Measurements from ENCODE around the gene R3HDM4. TPM values are rescaled to one million over a fixed set of nuclear protein-coding genes. Genes with fewer than 3 reads are reported as not detected.

Gene R3HDM4
- total and polyA plus RNA-seq, 9 of the 15 experiments (the other 6 are each of a cell fraction or from before 2014, with no cell fraction given) = 3.2 to 154 (median 59.0) TPM

DNA sequence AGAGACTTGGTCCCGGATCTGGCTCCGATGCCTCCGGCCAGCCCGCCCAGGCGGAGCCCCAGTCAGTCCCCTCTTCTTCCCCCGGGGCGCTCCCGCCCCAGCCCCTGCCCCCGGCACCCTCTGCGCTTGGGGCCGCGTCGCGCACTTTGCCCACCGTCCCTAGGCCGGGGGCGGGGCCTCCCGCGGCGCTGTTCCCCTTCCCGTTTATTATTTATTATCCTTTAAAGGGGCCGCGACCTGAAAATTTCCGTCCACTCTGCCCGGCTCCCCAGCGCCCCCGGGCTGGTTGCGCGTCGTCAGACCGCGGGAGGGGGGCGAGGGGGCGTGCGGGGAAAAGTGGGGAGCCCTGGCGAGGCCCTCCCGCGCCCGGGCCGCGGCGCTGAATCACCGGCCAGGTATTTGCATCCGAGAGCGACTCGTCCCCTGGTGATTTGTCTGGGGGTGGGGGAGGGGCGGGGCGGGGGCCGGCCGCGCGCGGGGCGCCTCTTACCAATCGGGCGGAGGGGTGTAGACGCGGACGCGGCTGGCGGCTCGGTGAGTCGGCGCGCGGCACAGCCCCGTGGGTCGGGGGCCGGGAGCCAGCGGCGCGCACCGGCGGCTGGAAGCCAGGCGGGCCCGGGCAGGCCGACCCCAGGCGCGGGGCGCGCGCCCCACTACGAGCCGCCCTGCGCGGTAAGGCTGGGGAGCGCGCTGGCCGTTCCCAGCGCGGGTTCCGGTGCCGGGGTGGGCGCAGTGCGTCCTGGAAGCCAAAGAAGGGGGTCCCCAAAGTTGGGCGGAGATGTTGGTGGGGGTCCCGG, 12.7 kb upstream of the R3HDM4 start, which contains the start of gene ARID3A (continued):
- TF ChIP-seq TCF7L2 (IDR thresholded peaks at IDR 0.05; ENCODE audit: low read depth, low read length) (no peak), SP1 (CRISPR knock-in tag; IDR thresholded peaks at IDR 0.05) (no peak; the same call in 1 of the 2 replicates), BMI1 (IDR thresholded peaks at IDR 0.05; ENCODE audit: low read length) (no peak), KDM4B (IDR thresholded peaks at IDR 0.05; ENCODE audit: borderline replicate concordance in 2 of 2, low read depth in 1 of 2) (0 out of 4 replicates have a peak, but pooled peaks of 1 of the 2 experiments have one; percentile 5), ZNF239 (CRISPR knock-in tag; IDR thresholded peaks at IDR 0.05) (no peak), ZSCAN29 (IDR thresholded peaks at IDR 0.05) (peak; percentile 58; the same call in 1 of the 2 replicates), NBN (IDR thresholded peaks at IDR 0.05; ENCODE audit: low read depth) (peak; percentile 87), ZNF436 (CRISPR knock-in tag; IDR thresholded peaks at IDR 0.05) (no peak), ZNF583 (CRISPR knock-in tag; IDR thresholded peaks at IDR 0.05) (no peak), ARNT (IDR thresholded peaks at IDR 0.05) (no peak), BRF1 (IDR thresholded peaks at IDR 0.05; ENCODE audit: borderline replicate concordance, extremely low read depth, insufficient read length) (no peak), ZNF717 (CRISPR knock-in tag; IDR thresholded peaks at IDR 0.05) (no peak), HNRNPL (IDR thresholded peaks at IDR 0.05; ENCODE audit: low read depth, low read length) (no peak), PTBP1 (IDR thresholded peaks at IDR 0.05; ENCODE audit: low read depth, low read length) (no peak), TCF7 (IDR thresholded peaks at IDR 0.05; ENCODE audit: borderline replicate concordance) (0 out of 2 replicates have a peak, but pooled peaks have one; percentile 26)
- TF ChIP-seq, protein P1, sequence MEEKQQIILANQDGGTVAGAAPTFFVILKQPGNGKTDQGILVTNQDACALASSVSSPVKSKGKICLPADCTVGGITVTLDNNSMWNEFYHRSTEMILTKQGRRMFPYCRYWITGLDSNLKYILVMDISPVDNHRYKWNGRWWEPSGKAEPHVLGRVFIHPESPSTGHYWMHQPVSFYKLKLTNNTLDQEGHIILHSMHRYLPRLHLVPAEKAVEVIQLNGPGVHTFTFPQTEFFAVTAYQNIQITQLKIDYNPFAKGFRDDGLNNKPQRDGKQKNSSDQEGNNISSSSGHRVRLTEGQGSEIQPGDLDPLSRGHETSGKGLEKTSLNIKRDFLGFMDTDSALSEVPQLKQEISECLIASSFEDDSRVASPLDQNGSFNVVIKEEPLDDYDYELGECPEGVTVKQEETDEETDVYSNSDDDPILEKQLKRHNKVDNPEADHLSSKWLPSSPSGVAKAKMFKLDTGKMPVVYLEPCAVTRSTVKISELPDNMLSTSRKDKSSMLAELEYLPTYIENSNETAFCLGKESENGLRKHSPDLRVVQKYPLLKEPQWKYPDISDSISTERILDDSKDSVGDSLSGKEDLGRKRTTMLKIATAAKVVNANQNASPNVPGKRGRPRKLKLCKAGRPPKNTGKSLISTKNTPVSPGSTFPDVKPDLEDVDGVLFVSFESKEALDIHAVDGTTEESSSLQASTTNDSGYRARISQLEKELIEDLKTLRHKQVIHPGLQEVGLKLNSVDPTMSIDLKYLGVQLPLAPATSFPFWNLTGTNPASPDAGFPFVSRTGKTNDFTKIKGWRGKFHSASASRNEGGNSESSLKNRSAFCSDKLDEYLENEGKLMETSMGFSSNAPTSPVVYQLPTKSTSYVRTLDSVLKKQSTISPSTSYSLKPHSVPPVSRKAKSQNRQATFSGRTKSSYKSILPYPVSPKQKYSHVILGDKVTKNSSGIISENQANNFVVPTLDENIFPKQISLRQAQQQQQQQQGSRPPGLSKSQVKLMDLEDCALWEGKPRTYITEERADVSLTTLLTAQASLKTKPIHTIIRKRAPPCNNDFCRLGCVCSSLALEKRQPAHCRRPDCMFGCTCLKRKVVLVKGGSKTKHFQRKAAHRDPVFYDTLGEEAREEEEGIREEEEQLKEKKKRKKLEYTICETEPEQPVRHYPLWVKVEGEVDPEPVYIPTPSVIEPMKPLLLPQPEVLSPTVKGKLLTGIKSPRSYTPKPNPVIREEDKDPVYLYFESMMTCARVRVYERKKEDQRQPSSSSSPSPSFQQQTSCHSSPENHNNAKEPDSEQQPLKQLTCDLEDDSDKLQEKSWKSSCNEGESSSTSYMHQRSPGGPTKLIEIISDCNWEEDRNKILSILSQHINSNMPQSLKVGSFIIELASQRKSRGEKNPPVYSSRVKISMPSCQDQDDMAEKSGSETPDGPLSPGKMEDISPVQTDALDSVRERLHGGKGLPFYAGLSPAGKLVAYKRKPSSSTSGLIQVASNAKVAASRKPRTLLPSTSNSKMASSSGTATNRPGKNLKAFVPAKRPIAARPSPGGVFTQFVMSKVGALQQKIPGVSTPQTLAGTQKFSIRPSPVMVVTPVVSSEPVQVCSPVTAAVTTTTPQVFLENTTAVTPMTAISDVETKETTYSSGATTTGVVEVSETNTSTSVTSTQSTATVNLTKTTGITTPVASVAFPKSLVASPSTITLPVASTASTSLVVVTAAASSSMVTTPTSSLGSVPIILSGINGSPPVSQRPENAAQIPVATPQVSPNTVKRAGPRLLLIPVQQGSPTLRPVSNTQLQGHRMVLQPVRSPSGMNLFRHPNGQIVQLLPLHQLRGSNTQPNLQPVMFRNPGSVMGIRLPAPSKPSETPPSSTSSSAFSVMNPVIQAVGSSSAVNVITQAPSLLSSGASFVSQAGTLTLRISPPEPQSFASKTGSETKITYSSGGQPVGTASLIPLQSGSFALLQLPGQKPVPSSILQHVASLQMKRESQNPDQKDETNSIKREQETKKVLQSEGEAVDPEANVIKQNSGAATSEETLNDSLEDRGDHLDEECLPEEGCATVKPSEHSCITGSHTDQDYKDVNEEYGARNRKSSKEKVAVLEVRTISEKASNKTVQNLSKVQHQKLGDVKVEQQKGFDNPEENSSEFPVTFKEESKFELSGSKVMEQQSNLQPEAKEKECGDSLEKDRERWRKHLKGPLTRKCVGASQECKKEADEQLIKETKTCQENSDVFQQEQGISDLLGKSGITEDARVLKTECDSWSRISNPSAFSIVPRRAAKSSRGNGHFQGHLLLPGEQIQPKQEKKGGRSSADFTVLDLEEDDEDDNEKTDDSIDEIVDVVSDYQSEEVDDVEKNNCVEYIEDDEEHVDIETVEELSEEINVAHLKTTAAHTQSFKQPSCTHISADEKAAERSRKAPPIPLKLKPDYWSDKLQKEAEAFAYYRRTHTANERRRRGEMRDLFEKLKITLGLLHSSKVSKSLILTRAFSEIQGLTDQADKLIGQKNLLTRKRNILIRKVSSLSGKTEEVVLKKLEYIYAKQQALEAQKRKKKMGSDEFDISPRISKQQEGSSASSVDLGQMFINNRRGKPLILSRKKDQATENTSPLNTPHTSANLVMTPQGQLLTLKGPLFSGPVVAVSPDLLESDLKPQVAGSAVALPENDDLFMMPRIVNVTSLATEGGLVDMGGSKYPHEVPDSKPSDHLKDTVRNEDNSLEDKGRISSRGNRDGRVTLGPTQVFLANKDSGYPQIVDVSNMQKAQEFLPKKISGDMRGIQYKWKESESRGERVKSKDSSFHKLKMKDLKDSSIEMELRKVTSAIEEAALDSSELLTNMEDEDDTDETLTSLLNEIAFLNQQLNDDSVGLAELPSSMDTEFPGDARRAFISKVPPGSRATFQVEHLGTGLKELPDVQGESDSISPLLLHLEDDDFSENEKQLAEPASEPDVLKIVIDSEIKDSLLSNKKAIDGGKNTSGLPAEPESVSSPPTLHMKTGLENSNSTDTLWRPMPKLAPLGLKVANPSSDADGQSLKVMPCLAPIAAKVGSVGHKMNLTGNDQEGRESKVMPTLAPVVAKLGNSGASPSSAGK (IDR thresholded peaks at IDR 0.05) = no peak
- TF ChIP-seq, protein P2, sequence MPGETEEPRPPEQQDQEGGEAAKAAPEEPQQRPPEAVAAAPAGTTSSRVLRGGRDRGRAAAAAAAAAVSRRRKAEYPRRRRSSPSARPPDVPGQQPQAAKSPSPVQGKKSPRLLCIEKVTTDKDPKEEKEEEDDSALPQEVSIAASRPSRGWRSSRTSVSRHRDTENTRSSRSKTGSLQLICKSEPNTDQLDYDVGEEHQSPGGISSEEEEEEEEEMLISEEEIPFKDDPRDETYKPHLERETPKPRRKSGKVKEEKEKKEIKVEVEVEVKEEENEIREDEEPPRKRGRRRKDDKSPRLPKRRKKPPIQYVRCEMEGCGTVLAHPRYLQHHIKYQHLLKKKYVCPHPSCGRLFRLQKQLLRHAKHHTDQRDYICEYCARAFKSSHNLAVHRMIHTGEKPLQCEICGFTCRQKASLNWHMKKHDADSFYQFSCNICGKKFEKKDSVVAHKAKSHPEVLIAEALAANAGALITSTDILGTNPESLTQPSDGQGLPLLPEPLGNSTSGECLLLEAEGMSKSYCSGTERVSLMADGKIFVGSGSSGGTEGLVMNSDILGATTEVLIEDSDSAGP (CRISPR knock-in tag; IDR thresholded peaks at IDR 0.05) = peak; percentile 94

Measured in K562 (cell line).